SK-N-SH treated with all-trans-retinoic acid at 6 μM for 48 hours (cell line): ENCODE data around the gene MMP7.

Experiments used
- ATAC-seq: fragments of 200-7000 bp; cut with Tn5 transposase; 3 replicates; pipeline ENCODE4 v1.9.1; 2020; ENCODE audit warnings: mild to moderate bottlenecking, moderate library complexity
- ARNTL ChIP-seq: fragments of 450-650 bp; formaldehyde crosslinking; IDR thresholded peaks from 2 replicates; pipeline ENCODE4 v1.5.0; 2020; ENCODE audit warnings: low read depth, mild to moderate bottlenecking, moderate library complexity, borderline replicate concordance
- BACH2 ChIP-seq: fragments of 250-450 bp; sonication (Bioruptor Pico); IDR thresholded peaks from 2 replicates; pipeline ENCODE4 v1.9.0; 2021; ENCODE audit warnings: mild to moderate bottlenecking, borderline replicate concordance
- CREB5 ChIP-seq: fragments of 250-450 bp; sonication (Bioruptor Pico); IDR thresholded peaks from 2 replicates; pipeline ENCODE4 v1.5.1; 2020; ENCODE audit warnings: low read depth, mild to moderate bottlenecking, moderate library complexity
- CSDC2 ChIP-seq: fragments of 250-450 bp; sonication (Bioruptor Pico); IDR thresholded peaks from 2 replicates; pipeline ENCODE4 v1.5.0; 2020; ENCODE audit warnings: mild to moderate bottlenecking, moderate library complexity
- CSRNP3 ChIP-seq: fragments of 250-450 bp; sonication (Bioruptor Pico); IDR thresholded peaks from 2 replicates; pipeline ENCODE4 v1.5.1; 2021; ENCODE audit warnings: mild to moderate bottlenecking, moderate library complexity
- ESRRG ChIP-seq: fragments of 250-450 bp; sonication (Bioruptor Pico); IDR thresholded peaks from 2 replicates; pipeline ENCODE4 v1.6.1; 2021; ENCODE audit warnings: mild to moderate bottlenecking
- GLIS3 ChIP-seq: fragments of 250-450 bp; sonication (Bioruptor Pico); IDR thresholded peaks from 2 replicates; pipeline ENCODE4 v1.5.0; 2020; ENCODE audit warnings: mild to moderate bottlenecking, moderate library complexity
- ISL1 ChIP-seq: fragments of 250-450 bp; sonication (Bioruptor Pico); IDR thresholded peaks from 2 replicates; pipeline ENCODE4 v2.1.2; 2022; ENCODE audit warnings: mild to moderate bottlenecking, moderate library complexity
- OSR1 ChIP-seq: fragments of 250-450 bp; sonication (Bioruptor Pico); IDR thresholded peaks from 2 replicates; pipeline ENCODE4 v1.8.0; 2022; ENCODE audit warnings: moderate library complexity, mild to moderate bottlenecking, inconsistent platforms
- PPARA ChIP-seq: fragments of 250-450 bp; sonication (Bioruptor Pico); IDR thresholded peaks from 2 replicates; pipeline ENCODE4 v1.5.0; 2020; ENCODE audit warnings: mild to moderate bottlenecking, borderline replicate concordance
- RARB ChIP-seq: fragments of 250-450 bp; sonication (Bioruptor Pico); IDR thresholded peaks from 2 replicates; pipeline ENCODE4 v1.8.0; 2021; ENCODE audit warnings: mild to moderate bottlenecking, moderate library complexity
- SNAI2 ChIP-seq: fragments of 250-450 bp; sonication (Bioruptor Pico); IDR thresholded peaks from 2 replicates; pipeline ENCODE4 v1.5.0; 2020; ENCODE audit warnings: mild to moderate bottlenecking, moderate library complexity
- TCF4 ChIP-seq: fragments of 250-450 bp; sonication (Bioruptor Pico); IDR thresholded peaks from 2 replicates; pipeline ENCODE4 v1.8.0; 2021; ENCODE audit warnings: mild to moderate bottlenecking, moderate library complexity, borderline replicate concordance
- TOX ChIP-seq: fragments of 250-450 bp; sonication (Bioruptor Pico); IDR thresholded peaks from 2 replicates; pipeline ENCODE4 v1.8.0; 2021; ENCODE audit warnings: mild to moderate bottlenecking, moderate library complexity, borderline replicate concordance
- TSHZ2 ChIP-seq: fragments of 250-450 bp; sonication (Bioruptor Pico); IDR thresholded peaks from 2 replicates; pipeline ENCODE4 v1.5.0; 2020; ENCODE audit warnings: mild to moderate bottlenecking, moderate library complexity
- ZC3H10 ChIP-seq: fragments of 250-450 bp; sonication (Bioruptor Pico); IDR thresholded peaks from 2 replicates; pipeline ENCODE4 v1.5.1; 2021; ENCODE audit warnings: mild to moderate bottlenecking, moderate library complexity
- ZFP3 ChIP-seq: fragments of 250-450 bp; sonication (Bioruptor Pico); IDR thresholded peaks from 2 replicates; pipeline ENCODE4 v1.5.0; 2020; ENCODE audit warnings: mild to moderate bottlenecking, moderate library complexity
- ZNF565 ChIP-seq: fragments of 450-650 bp; formaldehyde crosslinking; conservative IDR thresholded peaks from 2 replicates; pipeline ENCODE4 v1.5.0; 2020; ENCODE audit warnings: low read depth, mild to moderate bottlenecking, moderate library complexity
- ZNF70 ChIP-seq: fragments of 450-650 bp; formaldehyde crosslinking; IDR thresholded peaks from 2 replicates; pipeline ENCODE4 v1.5.0; 2020; ENCODE audit warnings: mild to moderate bottlenecking, moderate library complexity
- ZNF8 ChIP-seq: fragments of 450-650 bp; formaldehyde crosslinking; IDR thresholded peaks from 2 replicates; pipeline ENCODE4 v1.5.0; 2020; ENCODE audit warnings: mild to moderate bottlenecking, moderate library complexity
- TF ChIP-seq, protein P1 (sequence below): fragments of 250-450 bp; sonication (Bioruptor Pico); IDR thresholded peaks from 2 replicates; pipeline ENCODE4 v1.8.0; 2020; ENCODE audit warnings: mild to moderate bottlenecking, moderate library complexity, borderline replicate concordance
- TF ChIP-seq, protein P2 (sequence below): fragments of 250-450 bp; sonication (Bioruptor Pico); IDR thresholded peaks from 2 replicates; pipeline ENCODE4 v1.8.0; 2021; ENCODE audit warnings: low read depth, mild to moderate bottlenecking, moderate library complexity, borderline replicate concordance

The MMP7 gene

DNA sequence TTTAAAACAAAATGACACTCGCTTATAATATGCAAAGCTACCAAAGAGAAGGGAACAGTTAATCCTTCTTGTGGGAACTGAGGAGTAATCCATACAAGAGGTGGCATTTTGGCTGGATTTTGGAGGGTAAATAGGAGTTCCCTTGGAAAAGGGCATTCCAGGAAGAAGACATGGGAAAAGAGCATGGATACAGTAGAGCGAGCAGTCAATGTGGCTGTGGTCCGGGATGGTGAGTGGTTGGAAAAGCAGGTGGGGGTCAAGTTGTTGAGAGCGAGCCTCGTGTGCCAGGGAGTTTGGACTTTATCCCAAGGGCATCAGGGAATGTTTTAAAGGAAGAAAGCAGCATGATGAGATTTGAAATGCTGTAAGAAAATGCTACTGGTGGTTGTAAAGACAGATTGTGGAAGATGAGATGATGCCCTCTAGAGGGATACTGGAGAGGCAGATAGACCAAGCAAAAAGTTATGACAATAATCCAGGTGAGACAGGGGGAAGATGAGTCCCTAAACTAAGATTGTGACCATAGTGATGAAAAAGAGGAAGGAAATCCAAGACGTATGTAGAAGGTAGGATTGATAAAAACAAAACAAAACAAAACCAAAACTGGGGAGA is 3.8 kb upstream of the MMP7 start:
- peak; percentile 55; the same call in 2 of the 3 replicates for ATAC-seq
- TF ChIP-seq, protein P1, sequence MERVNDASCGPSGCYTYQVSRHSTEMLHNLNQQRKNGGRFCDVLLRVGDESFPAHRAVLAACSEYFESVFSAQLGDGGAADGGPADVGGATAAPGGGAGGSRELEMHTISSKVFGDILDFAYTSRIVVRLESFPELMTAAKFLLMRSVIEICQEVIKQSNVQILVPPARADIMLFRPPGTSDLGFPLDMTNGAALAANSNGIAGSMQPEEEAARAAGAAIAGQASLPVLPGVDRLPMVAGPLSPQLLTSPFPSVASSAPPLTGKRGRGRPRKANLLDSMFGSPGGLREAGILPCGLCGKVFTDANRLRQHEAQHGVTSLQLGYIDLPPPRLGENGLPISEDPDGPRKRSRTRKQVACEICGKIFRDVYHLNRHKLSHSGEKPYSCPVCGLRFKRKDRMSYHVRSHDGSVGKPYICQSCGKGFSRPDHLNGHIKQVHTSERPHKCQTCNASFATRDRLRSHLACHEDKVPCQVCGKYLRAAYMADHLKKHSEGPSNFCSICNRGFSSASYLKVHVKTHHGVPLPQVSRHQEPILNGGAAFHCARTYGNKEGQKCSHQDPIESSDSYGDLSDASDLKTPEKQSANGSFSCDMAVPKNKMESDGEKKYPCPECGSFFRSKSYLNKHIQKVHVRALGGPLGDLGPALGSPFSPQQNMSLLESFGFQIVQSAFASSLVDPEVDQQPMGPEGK: no peak

- TF ChIP-seq, protein P1: no peak
- TF ChIP-seq SNAI2: no peak
- no peak for TF ChIP-seq OSR1 (CRISPR knock-in tag)
- TF ChIP-seq ISL1 (CRISPR knock-in tag): no peak
- TF ChIP-seq ZNF565 (CRISPR knock-in tag): no peak
- no peak for TF ChIP-seq ARNTL
- TF ChIP-seq ZFP3 (CRISPR knock-in tag): no peak
- no peak for TF ChIP-seq ZC3H10 (CRISPR knock-in tag)
- no peak for TF ChIP-seq TSHZ2
- TF ChIP-seq ESRRG: no peak
- TF ChIP-seq TOX (CRISPR knock-in tag): no peak
- TF ChIP-seq ZNF8 (CRISPR knock-in tag): no peak
- no peak for TF ChIP-seq ZNF70 (CRISPR knock-in tag)
- TF ChIP-seq PPARA: no peak
- TF ChIP-seq, protein P2, sequence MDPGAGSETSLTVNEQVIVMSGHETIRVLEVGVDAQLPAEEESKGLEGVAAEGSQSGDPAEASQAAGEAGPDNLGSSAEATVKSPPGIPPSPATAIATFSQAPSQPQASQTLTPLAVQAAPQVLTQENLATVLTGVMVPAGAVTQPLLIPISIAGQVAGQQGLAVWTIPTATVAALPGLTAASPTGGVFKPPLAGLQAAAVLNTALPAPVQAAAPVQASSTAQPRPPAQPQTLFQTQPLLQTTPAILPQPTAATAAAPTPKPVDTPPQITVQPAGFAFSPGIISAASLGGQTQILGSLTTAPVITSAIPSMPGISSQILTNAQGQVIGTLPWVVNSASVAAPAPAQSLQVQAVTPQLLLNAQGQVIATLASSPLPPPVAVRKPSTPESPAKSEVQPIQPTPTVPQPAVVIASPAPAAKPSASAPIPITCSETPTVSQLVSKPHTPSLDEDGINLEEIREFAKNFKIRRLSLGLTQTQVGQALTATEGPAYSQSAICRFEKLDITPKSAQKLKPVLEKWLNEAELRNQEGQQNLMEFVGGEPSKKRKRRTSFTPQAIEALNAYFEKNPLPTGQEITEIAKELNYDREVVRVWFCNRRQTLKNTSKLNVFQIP (CRISPR knock-in tag): no peak
- no peak for TF ChIP-seq CREB5 (CRISPR knock-in tag)
- no peak for TF ChIP-seq CSDC2 (CRISPR knock-in tag)
- TF ChIP-seq RARB (CRISPR knock-in tag): no peak
- TF ChIP-seq TCF4 (CRISPR knock-in tag): no peak
- no peak for TF ChIP-seq GLIS3 (CRISPR knock-in tag)
- TF ChIP-seq, all 23 proteins: peak for 0
- ATAC-seq: no peak
These were observed 1.9 kb downstream of the MMP7 start for GRCh38 chr11:102528618-102529017.

- TF ChIP-seq RARB (CRISPR knock-in tag) (no peak), CSDC2 (CRISPR knock-in tag) (no peak), ZC3H10 (CRISPR knock-in tag) (no peak), PPARA (no peak), ZNF565 (CRISPR knock-in tag) (no peak), BACH2 (no peak), CSRNP3 (CRISPR knock-in tag) (no peak), ZFP3 (CRISPR knock-in tag) (no peak), ESRRG (no peak), SNAI2 (no peak)
- TF ChIP-seq, protein P2 (CRISPR knock-in tag): no peak
- TF ChIP-seq, protein P1: no peak
- no peak for ATAC-seq
These were observed 2.9 kb downstream of the MMP7 start for GRCh38 chr11:102527684-102528083.
